HCT116 (cell line): Measurements from ENCODE around the gene ENTR1. TPM values are rescaled to one million over a fixed set of nuclear protein-coding genes. Genes with fewer than 3 reads are reported as not detected.

ENCODE experiments used
- ATAC-seq: fragments of 200-7000 bp; cut with Tn5 transposase; 2 replicates; pipeline ENCODE4 v1.9.1; 2020; ENCODE audit warnings: mild to moderate bottlenecking, moderate library complexity
- BruUV-seq: library from RNA; stranded (reverse); fragments of 400-500 nt; replicated peaks from 2 replicates; lab custom pipeline; 2021; lab: Mats Ljungman, UMichigan
- CTCF ChIA-PET: fragments of 300-600 bp; sonication (Branson Sonifier 250); formaldehyde crosslinking; loops from one replicate; lab custom pipeline; 2021; ENCODE audit warnings: antibody characterized with exemption; lab: Charles Lee
- POLR2A ChIA-PET: fragments of 300-600, 350-600 bp; sonication (Branson Sonifier 250); formaldehyde crosslinking; loops from one replicate; lab custom pipeline; 2021; ENCODE audit warnings: antibody characterized with exemption; lab: Charles Lee
- RAD21 ChIA-PET, 2 experiments: fragments of 300-600 bp; sonication (Branson Sonifier 250); formaldehyde crosslinking; loops; one replicate each; lab custom pipeline; 2023; ENCODE audit warnings: low total read pairs in 2 of 2; ENCODE audit not compliant: uncharacterized antibody in 2 of 2, unreplicated experiment in 2 of 2, low non-redundant PET in 1 of 2; lab: Charles Lee
- DNase-seq: peaks from one replicate; pipeline ENCODE4 v3.0.0-alpha.2; 2010; ENCODE audit warnings: low read depth, low spot score
- H2AFZ ChIP-seq: fragments of 200-600 bp; shearing (Covaris generic), sonication (generic); 2 replicates; pipeline ENCODE4 v1.6.1; 2017; ENCODE audit warnings: low read depth, mixed run types, mixed read lengths, antibody characterized with exemption, low read length; ENCODE audit not compliant: poor library complexity, severe bottlenecking
- H3K27ac ChIP-seq: 2 replicates; pipeline ENCODE4 v1.5.1; 2012; ENCODE audit warnings: low read depth, low read length
- H3K27me3 ChIP-seq: fragments of 200-600 bp; sonication (generic); 2 replicates; pipeline ENCODE4 v1.6.1; 2016; ENCODE audit warnings: mixed run types, low read length, mixed read lengths; ENCODE audit not compliant: insufficient read depth
- H3K36me3 ChIP-seq, 2 experiments: fragments of 200-500 bp in 1 of 2; fragments of 200-600 bp in 1 of 2; sonication (Bioruptor generic) in 1 of 2; sonication (generic) in 1 of 2; 2 replicates each; pipeline versions ENCODE4 v1.5.1 to v1.6.1; 2014 to 2016; ENCODE audit warnings: low read length in 2 of 2, inconsistent platforms in 1 of 2, mixed read lengths in 1 of 2, mixed run types in 1 of 2; ENCODE audit not compliant: insufficient read depth in 2 of 2, control insufficient read depth in 1 of 2
- H3K4me1 ChIP-seq, 2 experiments: fragments of 200-600 bp in 1 of 2; sonication (generic) in 1 of 2; 2 replicates each; pipeline versions ENCODE4 v1.5.1 to v1.6.1; 2012 to 2017; ENCODE audit warnings: low read length in 2 of 2, inconsistent platforms in 1 of 2, mild to moderate bottlenecking in 1 of 2, mixed read lengths in 1 of 2, mixed run types in 1 of 2, moderate library complexity in 1 of 2; ENCODE audit not compliant: insufficient read depth in 2 of 2, control insufficient read depth in 1 of 2
- H3K4me2 ChIP-seq: fragments of 200-600 bp; sonication (generic); 2 replicates; pipeline ENCODE4 v1.6.1; 2017; ENCODE audit warnings: mixed run types, low read length, mixed read lengths
- H3K4me3 ChIP-seq, 2 experiments: fragments of 200-600 bp in 1 of 2; sonication (generic) in 1 of 2; replicated peaks in 1 of 2; 2 replicates each; pipeline ENCODE4 v1.5.1; 2011 to 2016; ENCODE audit warnings: low read length in 2 of 2, control low read depth in 1 of 2, low read depth in 1 of 2, mild to moderate bottlenecking in 1 of 2, mixed read lengths in 1 of 2, mixed run types in 1 of 2
- H3K79me2 ChIP-seq: fragments of 200-600 bp; sonication (generic); 2 replicates; pipeline ENCODE4 v1.6.1; 2017; ENCODE audit warnings: mild to moderate bottlenecking, mixed run types, low read length, moderate library complexity, mixed read lengths; ENCODE audit not compliant: insufficient read depth
- H3K9ac ChIP-seq: fragments of 200-600 bp; sonication (generic); 2 replicates; pipeline ENCODE4 v1.6.1; 2016; ENCODE audit warnings: low read length, mixed read lengths
- H3K9me2 ChIP-seq: fragments of 200-600 bp; sonication (generic), shearing (Covaris generic); 2 replicates; pipeline ENCODE4 v1.6.1; 2017; ENCODE audit warnings: mixed run types, mild to moderate bottlenecking, moderate library complexity; ENCODE audit not compliant: insufficient read depth
- H3K9me3 ChIP-seq, 2 experiments: fragments of 200-500 bp in 1 of 2; fragments of 200-600 bp in 1 of 2; sonication (Bioruptor generic) in 1 of 2; sonication (generic) in 1 of 2; 2 replicates each; pipeline ENCODE4 v1.6.1; 2014 to 2017; ENCODE audit warnings: low read length in 2 of 2, mixed read lengths in 2 of 2, inconsistent platforms in 1 of 2, low read depth in 1 of 2, mild to moderate bottlenecking in 1 of 2, mixed run types in 1 of 2, moderate library complexity in 1 of 2; ENCODE audit not compliant: control insufficient read depth in 1 of 2, insufficient read depth in 1 of 2
- H4K20me1 ChIP-seq: fragments of 200-600 bp; sonication (generic), shearing (Covaris generic); 2 replicates; pipeline ENCODE4 v1.6.1; 2017; ENCODE audit warnings: mixed run types, mild to moderate bottlenecking, moderate library complexity; ENCODE audit not compliant: insufficient read depth
- CBX3 ChIP-seq: IDR thresholded peaks from 2 replicates; pipeline ENCODE4 v1.6.1; 2012; ENCODE audit warnings: low read depth
- EGR1 ChIP-seq: IDR thresholded peaks from 2 replicates; pipeline ENCODE4 v1.6.1; 2012; ENCODE audit warnings: low read depth
- ELF1 ChIP-seq: IDR thresholded peaks from 2 replicates; pipeline ENCODE4 v1.6.1; 2012; ENCODE audit warnings: low read depth, borderline replicate concordance
- POLR2A ChIP-seq: IDR thresholded peaks from 2 replicates; pipeline ENCODE4 v1.7.0; 2011; ENCODE audit warnings: borderline replicate concordance; ENCODE audit not compliant: insufficient read depth, insufficient read length; ENCODE audit errors: extremely low read depth
- POLR2AphosphoS5 ChIP-seq: IDR thresholded peaks from 2 replicates; pipeline ENCODE4 v1.6.1; 2011; ENCODE audit warnings: mild to moderate bottlenecking, low read depth, low read length, moderate library complexity
- RAD21 ChIP-seq: IDR thresholded peaks from 2 replicates; pipeline ENCODE4 v1.6.1; 2012; ENCODE audit warnings: low read depth, mild to moderate bottlenecking
- ZNF274 ChIP-seq: fragments of 200-500 bp; sonication (Bioruptor generic); IDR thresholded peaks from 2 replicates; pipeline ENCODE4 v1.6.1; 2014; ENCODE audit warnings: mild to moderate bottlenecking, low read depth, low read length, inconsistent platforms
- intact Hi-C: fragments of 100-400 bp; cut with micrococcal nuclease; formaldehyde crosslinking; loops from 2 replicates; pipeline ENCODE4 v1.10.0; 2022
- total RNA-seq: library from RNA; stranded (reverse); gene quantifications from one replicate; pipeline ENCODE4 v1.2.1, GENCODE V29; 2021; ENCODE audit not compliant: unreplicated experiment
- TF ChIP-seq, protein P1 (sequence below): IDR thresholded peaks from 2 replicates; pipeline ENCODE4 v1.6.1; 2011; ENCODE audit warnings: mild to moderate bottlenecking, low read length, moderate library complexity; ENCODE audit not compliant: insufficient replicate concordance; ENCODE audit errors: extremely low read depth
- TF ChIP-seq, protein P2 (sequence below): IDR thresholded peaks from 2 replicates; pipeline ENCODE4 v1.6.1; 2012; ENCODE audit warnings: low read depth
- TF ChIP-seq, protein P3 (sequence below), 3 experiments: fragments of 200-600 bp in 1 of 3; sonication (generic) in 1 of 3; IDR thresholded peaks in 2 of 3; conservative IDR thresholded peaks in 1 of 3; 2 replicates each; pipeline ENCODE4 v1.5.1; 2012 to 2017; ENCODE audit warnings: low read depth in 2 of 3, low read length in 2 of 3, antibody characterized with exemption in 1 of 3, borderline replicate concordance in 1 of 3, control low read depth in 1 of 3, mild to moderate bottlenecking in 1 of 3, mixed read lengths in 1 of 3, mixed run types in 1 of 3, moderate library complexity in 1 of 3; ENCODE audit not compliant: insufficient read depth in 1 of 3

The ENTR1 gene
- total RNA-seq, 1 experiment from 2014 or later = 119 TPM

DNA sequence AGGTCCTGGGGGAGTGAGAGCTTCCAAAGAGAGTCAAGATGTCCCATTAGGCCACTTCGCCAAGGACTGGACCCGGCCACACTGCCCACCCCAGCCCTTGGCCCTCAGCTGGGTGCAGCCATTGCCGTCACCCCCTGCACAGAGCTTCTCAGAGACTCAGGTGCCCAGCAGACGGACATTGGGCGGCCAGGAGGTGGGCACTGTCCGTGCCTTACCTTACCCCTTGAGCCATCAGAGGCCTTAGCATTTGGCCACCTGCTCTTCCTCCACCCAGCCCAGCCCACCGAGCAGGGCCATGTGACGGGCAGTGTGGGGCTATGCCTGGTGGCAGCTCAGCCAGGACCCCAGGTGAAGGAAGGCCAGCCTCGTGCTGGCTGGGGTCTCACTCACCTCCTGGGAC lies 43.6 kb downstream of the ENTR1 start:
- DNase-seq = no peak
- no peak overlapping the region for H3K27ac ChIP-seq
- ChIA-PET POLR2A (no interaction called here), RAD21 (no interaction called here), CTCF (interaction anchor here (0.8 kb wide), 1 partner anchor 32 kb away, joined by 3 read pairs; no protein-coding TSS in a partner anchor)
- H3K9me2 ChIP-seq = no peaks in the 10 kb centered on the region
- H3K27me3 ChIP-seq = no peaks in the 10 kb centered on the region
- H3K9ac ChIP-seq = no peak overlapping the region
- no TSS peak for BruUV-seq
- no peak overlapping the region for H3K4me2 ChIP-seq
- ATAC-seq = no peak
- H2AFZ ChIP-seq = no peak overlapping the region
- no peak overlapping the region for H3K4me3 ChIP-seq
- no peaks in the 10 kb centered on the region for H4K20me1 ChIP-seq
- H3K4me1 ChIP-seq = peaks cover 10 to 16% of the 10 kb centered on the region in 2 experiments
- intact Hi-C loops = no loop called here
- no peak for TF ChIP-seq POLR2AphosphoS5
- TF ChIP-seq POLR2A = no peak
- TF ChIP-seq RAD21 = no peak
- TF ChIP-seq, protein P1, sequence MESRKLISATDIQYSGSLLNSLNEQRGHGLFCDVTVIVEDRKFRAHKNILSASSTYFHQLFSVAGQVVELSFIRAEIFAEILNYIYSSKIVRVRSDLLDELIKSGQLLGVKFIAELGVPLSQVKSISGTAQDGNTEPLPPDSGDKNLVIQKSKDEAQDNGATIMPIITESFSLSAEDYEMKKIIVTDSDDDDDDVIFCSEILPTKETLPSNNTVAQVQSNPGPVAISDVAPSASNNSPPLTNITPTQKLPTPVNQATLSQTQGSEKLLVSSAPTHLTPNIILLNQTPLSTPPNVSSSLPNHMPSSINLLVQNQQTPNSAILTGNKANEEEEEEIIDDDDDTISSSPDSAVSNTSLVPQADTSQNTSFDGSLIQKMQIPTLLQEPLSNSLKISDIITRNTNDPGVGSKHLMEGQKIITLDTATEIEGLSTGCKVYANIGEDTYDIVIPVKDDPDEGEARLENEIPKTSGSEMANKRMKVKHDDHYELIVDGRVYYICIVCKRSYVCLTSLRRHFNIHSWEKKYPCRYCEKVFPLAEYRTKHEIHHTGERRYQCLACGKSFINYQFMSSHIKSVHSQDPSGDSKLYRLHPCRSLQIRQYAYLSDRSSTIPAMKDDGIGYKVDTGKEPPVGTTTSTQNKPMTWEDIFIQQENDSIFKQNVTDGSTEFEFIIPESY = no peak
- TF ChIP-seq EGR1 = no peak
- no peak for TF ChIP-seq ZNF274
- H3K9me3 ChIP-seq = no peaks in the 10 kb centered on the region
- H3K36me3 ChIP-seq = no peaks in the 10 kb centered on the region
- H3K79me2 ChIP-seq = no peaks in the 10 kb centered on the region

DNA sequence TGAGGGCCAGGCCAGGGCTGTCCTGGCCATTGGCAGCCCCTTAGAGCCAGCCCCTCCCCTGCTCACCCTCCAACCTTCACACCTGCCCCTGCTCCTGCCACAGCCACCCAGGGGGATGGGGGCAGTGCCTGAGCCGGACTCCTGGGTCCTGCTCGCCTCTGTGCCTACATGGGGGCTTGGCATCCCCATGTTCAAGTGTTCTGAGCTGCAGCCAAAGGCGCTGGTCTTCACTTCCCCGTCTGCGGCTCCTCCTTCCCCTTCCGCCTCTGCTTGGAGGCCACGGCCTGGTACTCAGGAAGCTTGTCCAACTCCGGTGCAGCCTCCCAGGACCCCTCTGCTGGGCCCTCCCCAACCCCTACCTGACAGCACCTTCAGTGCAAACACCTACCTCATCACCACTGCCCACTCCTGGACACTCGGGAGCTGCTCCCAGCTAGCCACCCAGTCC lies 44.6 kb downstream of the ENTR1 start:
- no peaks in the 10 kb centered on the region for H3K9me2 ChIP-seq
- BruUV-seq = no TSS peak
- no peak overlapping the region for H2AFZ ChIP-seq
- peaks cover 10 to 16% of the 10 kb centered on the region in 2 experiments for H3K4me1 ChIP-seq
- CTCF ChIA-PET = no interaction called here
- H3K79me2 ChIP-seq = no peaks in the 10 kb centered on the region
- no peaks in the 10 kb centered on the region for H4K20me1 ChIP-seq
- no peaks in the 10 kb centered on the region for H3K9me3 ChIP-seq
- intact Hi-C loops = no loop called here
- RAD21 ChIA-PET = no interaction called here
- H3K4me3 ChIP-seq = no peak overlapping the region
- POLR2A ChIA-PET = no interaction called here
- no peak overlapping the region for H3K27ac ChIP-seq
- ATAC-seq = no peak
- H3K36me3 ChIP-seq = no peaks in the 10 kb centered on the region
- no peaks in the 10 kb centered on the region for H3K27me3 ChIP-seq
- no peak overlapping the region for H3K4me2 ChIP-seq
- H3K9ac ChIP-seq = no peak overlapping the region
- DNase-seq = no peak
- TF ChIP-seq, protein P2, sequence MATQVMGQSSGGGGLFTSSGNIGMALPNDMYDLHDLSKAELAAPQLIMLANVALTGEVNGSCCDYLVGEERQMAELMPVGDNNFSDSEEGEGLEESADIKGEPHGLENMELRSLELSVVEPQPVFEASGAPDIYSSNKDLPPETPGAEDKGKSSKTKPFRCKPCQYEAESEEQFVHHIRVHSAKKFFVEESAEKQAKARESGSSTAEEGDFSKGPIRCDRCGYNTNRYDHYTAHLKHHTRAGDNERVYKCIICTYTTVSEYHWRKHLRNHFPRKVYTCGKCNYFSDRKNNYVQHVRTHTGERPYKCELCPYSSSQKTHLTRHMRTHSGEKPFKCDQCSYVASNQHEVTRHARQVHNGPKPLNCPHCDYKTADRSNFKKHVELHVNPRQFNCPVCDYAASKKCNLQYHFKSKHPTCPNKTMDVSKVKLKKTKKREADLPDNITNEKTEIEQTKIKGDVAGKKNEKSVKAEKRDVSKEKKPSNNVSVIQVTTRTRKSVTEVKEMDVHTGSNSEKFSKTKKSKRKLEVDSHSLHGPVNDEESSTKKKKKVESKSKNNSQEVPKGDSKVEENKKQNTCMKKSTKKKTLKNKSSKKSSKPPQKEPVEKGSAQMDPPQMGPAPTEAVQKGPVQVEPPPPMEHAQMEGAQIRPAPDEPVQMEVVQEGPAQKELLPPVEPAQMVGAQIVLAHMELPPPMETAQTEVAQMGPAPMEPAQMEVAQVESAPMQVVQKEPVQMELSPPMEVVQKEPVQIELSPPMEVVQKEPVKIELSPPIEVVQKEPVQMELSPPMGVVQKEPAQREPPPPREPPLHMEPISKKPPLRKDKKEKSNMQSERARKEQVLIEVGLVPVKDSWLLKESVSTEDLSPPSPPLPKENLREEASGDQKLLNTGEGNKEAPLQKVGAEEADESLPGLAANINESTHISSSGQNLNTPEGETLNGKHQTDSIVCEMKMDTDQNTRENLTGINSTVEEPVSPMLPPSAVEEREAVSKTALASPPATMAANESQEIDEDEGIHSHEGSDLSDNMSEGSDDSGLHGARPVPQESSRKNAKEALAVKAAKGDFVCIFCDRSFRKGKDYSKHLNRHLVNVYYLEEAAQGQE = no peak
- TF ChIP-seq ELF1 (no peak), CBX3 (no peak), POLR2AphosphoS5 (no peak)
- TF ChIP-seq, protein P3, sequence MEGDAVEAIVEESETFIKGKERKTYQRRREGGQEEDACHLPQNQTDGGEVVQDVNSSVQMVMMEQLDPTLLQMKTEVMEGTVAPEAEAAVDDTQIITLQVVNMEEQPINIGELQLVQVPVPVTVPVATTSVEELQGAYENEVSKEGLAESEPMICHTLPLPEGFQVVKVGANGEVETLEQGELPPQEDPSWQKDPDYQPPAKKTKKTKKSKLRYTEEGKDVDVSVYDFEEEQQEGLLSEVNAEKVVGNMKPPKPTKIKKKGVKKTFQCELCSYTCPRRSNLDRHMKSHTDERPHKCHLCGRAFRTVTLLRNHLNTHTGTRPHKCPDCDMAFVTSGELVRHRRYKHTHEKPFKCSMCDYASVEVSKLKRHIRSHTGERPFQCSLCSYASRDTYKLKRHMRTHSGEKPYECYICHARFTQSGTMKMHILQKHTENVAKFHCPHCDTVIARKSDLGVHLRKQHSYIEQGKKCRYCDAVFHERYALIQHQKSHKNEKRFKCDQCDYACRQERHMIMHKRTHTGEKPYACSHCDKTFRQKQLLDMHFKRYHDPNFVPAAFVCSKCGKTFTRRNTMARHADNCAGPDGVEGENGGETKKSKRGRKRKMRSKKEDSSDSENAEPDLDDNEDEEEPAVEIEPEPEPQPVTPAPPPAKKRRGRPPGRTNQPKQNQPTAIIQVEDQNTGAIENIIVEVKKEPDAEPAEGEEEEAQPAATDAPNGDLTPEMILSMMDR (IDR thresholded peaks at IDR 0.05 in 2 of 3, conservative IDR thresholded peaks at IDR 0.05 in 1 of 3; ENCODE audit: borderline replicate concordance in 1 of 3, insufficient read depth in 1 of 3, low read depth in 2 of 3, low read length in 2 of 3) = no peak
